ENCODE data around the gene CYS1. TPM values are rescaled to one million over a fixed set of nuclear protein-coding genes. Genes with fewer than 3 reads are reported as not detected.

Gene CYS1
- total RNA-seq, 3 donors from 2014 or later: 1.3 to 2.4 (median 1.6) TPM

DNA sequence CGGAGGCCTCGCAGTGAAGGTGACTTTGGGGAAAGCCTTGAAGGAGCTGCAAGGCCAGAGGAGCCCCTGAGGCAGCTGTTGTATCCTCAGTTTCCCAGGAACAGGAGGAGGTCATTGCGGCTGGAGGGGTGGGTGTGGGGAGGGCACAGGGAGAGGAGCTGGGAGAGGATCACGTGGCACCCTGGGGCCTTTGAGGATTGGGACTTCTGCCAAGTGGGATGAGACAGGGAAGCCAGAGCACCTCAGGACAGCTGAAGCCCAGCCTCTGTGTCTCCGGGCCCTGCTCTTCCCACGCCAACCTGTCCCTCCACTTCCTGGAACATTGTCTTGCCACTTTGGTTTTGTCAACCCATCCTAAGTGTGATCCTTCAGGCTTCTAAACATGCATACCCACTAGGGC is 23.0 kb upstream of the CYS1 start:
- Histone ChIP-seq H3K4me3 (no peak overlapping the region), H3K4me1 (no peaks in the 10 kb centered on the region), H3K9me3 (no peaks in the 10 kb centered on the region), H3K27ac (no peak overlapping the region), H3K36me3 (no peaks in the 10 kb centered on the region), H3K27me3 (no peaks in the 10 kb centered on the region)
- DNase-seq (ENCODE audit: low spot score in 2 of 2): no peak
- intact Hi-C loops (cut with DNase I; ENCODE audit: low total_unique reads): no loop called here
- no peak for TF ChIP-seq POLR2A (IDR thresholded peaks at IDR 0.05)
- no peak for TF ChIP-seq POLR2AphosphoS5 (IDR thresholded peaks at IDR 0.05)
- TF ChIP-seq, protein P1, sequence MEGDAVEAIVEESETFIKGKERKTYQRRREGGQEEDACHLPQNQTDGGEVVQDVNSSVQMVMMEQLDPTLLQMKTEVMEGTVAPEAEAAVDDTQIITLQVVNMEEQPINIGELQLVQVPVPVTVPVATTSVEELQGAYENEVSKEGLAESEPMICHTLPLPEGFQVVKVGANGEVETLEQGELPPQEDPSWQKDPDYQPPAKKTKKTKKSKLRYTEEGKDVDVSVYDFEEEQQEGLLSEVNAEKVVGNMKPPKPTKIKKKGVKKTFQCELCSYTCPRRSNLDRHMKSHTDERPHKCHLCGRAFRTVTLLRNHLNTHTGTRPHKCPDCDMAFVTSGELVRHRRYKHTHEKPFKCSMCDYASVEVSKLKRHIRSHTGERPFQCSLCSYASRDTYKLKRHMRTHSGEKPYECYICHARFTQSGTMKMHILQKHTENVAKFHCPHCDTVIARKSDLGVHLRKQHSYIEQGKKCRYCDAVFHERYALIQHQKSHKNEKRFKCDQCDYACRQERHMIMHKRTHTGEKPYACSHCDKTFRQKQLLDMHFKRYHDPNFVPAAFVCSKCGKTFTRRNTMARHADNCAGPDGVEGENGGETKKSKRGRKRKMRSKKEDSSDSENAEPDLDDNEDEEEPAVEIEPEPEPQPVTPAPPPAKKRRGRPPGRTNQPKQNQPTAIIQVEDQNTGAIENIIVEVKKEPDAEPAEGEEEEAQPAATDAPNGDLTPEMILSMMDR (IDR thresholded peaks at IDR 0.05): no peak

DNA sequence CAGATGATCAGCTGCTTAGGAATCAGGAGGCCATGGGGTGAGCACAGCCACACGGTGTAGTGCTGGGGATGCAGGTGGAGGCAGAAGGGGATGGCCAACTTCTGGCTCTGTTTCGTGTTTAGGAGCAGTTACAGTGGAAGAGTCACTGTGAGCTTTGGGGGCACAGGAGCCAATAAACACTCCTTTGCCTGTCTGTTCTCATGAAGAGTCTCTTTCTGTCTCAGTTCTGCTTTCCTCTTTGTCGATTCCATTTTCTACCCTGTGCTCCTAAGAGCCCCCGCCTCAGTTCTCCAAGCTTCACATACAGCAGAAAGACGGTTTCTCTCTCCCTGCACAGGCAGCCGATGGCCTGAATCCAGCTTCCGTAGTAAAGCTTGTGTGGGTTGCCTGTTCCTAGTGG is 21.3 kb upstream of the CYS1 start:
- TF ChIP-seq, protein P1 (IDR thresholded peaks at IDR 0.05): no peak
- TF ChIP-seq POLR2A (IDR thresholded peaks at IDR 0.05): no peak
- no peak for TF ChIP-seq POLR2AphosphoS5 (IDR thresholded peaks at IDR 0.05)
- Histone ChIP-seq H3K27ac (no peak overlapping the region), H3K36me3 (no peaks in the 10 kb centered on the region), H3K27me3 (no peaks in the 10 kb centered on the region), H3K4me1 (no peaks in the 10 kb centered on the region), H3K9me3 (no peaks in the 10 kb centered on the region), H3K4me3 (no peak overlapping the region)
- intact Hi-C loops (cut with DNase I; ENCODE audit: low total_unique reads): no loop called here
- DNase-seq (ENCODE audit: low spot score in 2 of 2): no peak

DNA sequence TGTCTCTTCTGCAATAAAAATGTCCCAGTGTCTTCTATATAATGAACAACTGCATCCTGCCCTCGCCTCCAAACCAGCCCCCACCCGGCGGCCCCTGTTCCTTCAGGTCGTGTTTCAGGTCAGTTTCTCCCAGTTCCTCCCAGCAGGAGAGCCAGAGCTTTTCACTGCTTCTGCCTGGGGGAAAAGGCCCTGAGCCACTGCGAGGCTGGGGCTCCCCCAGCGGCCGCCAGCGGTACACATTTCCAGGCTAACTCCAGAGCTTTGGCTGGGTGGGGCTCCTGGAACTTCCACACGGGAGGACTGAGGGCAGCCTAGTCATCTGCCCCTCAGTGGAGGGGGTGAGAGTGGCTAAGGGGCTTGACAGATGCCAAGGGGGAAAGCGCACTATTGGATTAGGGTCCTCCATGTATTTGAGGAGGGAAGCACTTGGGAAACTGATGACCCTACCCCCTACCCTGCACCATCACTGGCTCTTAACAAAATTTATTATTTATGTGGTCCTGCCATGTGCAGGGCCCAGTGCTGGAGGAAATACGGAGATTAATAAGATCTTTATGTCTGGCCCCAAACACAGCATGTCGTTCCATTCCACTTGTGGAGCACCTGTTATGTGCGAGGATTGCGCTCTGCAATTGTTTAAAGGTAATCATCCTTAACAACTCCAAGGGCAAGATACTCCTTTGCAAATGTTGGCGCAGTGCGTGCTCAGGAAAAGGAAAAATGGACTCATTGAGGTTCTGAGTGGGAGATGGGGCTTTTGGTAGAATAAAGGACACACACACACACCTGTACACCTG is 17.3 kb upstream of the CYS1 start:
- H3K9me3 ChIP-seq: no peaks in the 10 kb centered on the region
- no peak overlapping the region for H3K27ac ChIP-seq
- intact Hi-C loops (cut with DNase I; ENCODE audit: low total_unique reads): no loop called here
- H3K27me3 ChIP-seq: peaks cover 0 to 10% of the 10 kb centered on the region in 2 donors
- H3K36me3 ChIP-seq: no peaks in the 10 kb centered on the region
- TF ChIP-seq POLR2AphosphoS5 (IDR thresholded peaks at IDR 0.05): no peak
- TF ChIP-seq, protein P1 (IDR thresholded peaks at IDR 0.05): peak; percentile 65 to 78 (median 72)
- no peak for DNase-seq (ENCODE audit: low spot score in 2 of 2)
- H3K4me1 ChIP-seq: no peaks in the 10 kb centered on the region
- no peak overlapping the region for H3K4me3 ChIP-seq

DNA sequence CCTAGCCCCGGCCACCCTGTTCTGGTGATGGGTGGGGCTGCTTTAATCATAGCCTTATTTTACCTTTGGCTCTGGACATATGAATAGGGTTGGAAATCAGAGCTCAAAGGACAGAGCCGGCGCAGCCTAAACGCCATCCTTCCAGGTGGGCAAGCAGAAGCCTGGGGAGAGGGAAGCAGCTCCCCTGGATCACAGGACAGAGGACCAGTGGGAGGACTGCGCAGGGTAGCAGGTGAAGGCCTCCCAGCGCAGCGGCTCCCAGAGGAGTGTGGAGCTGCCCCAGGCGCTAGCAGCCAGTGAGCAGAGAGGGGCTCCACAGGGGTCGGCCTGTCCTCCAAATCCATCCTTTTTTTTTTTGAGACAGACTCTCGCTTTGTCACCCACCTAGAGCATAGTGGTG is 16.4 kb upstream of the CYS1 start:
- H3K27ac ChIP-seq: no peak overlapping the region
- no peak overlapping the region for H3K4me3 ChIP-seq
- peaks cover 0 to 10% of the 10 kb centered on the region in 2 donors for H3K27me3 ChIP-seq
- intact Hi-C loops (cut with DNase I; ENCODE audit: low total_unique reads): no loop called here
- no peaks in the 10 kb centered on the region for H3K4me1 ChIP-seq
- TF ChIP-seq, protein P1 (IDR thresholded peaks at IDR 0.05): no peak
- TF ChIP-seq POLR2AphosphoS5 (IDR thresholded peaks at IDR 0.05) (no peak), POLR2A (IDR thresholded peaks at IDR 0.05) (no peak)
- no peaks in the 10 kb centered on the region for H3K36me3 ChIP-seq
- H3K9me3 ChIP-seq: no peaks in the 10 kb centered on the region
- DNase-seq (ENCODE audit: low spot score in 2 of 2): no peak

DNA sequence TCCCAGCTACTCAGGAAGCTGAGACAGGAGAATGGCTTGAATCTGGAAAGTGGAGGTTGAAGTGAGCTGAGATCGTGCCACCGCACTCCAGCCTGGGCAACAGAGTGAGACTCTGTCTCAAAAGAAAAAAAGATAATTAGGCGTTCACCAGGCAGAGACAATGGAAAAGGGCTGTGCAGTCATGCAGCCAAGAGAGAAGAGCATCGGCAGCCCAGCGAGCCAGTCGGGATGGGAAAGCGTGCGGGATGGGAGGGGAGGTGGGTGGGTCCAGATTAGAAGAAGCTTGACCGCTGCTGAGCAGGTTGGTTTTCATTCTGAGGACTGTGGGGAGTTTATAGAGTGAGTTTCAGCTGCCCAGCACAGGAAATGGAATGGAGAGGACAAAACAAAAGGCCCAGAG is 15.0 kb upstream of the CYS1 start:
- no peaks in the 10 kb centered on the region for H3K9me3 ChIP-seq
- intact Hi-C loops (cut with DNase I; ENCODE audit: low total_unique reads): no loop called here
- DNase-seq (ENCODE audit: low spot score in 2 of 2): no peak
- H3K4me3 ChIP-seq: no peak overlapping the region
- no peak for TF ChIP-seq POLR2A (IDR thresholded peaks at IDR 0.05)
- TF ChIP-seq, protein P1 (IDR thresholded peaks at IDR 0.05): no peak
- no peak for TF ChIP-seq POLR2AphosphoS5 (IDR thresholded peaks at IDR 0.05)
- peaks cover 0 to 10% of the 10 kb centered on the region in 2 donors for H3K27me3 ChIP-seq
- no peaks in the 10 kb centered on the region for H3K36me3 ChIP-seq
- no peaks in the 10 kb centered on the region for H3K4me1 ChIP-seq
- no peak overlapping the region for H3K27ac ChIP-seq

All from breast epithelium (tissue), 4 donors.